ENCODE results near the gene PTBP3. TPM values are rescaled to one million over a fixed set of nuclear protein-coding genes. Genes with fewer than 3 reads are reported as not detected.
A peak's percentile ranks its signal among the peaks of the same experiment; 100 is the strongest.

PTBP3 gene
- total RNA-seq, 1 experiment from 2014 or later, result 172 TPM

DNA sequence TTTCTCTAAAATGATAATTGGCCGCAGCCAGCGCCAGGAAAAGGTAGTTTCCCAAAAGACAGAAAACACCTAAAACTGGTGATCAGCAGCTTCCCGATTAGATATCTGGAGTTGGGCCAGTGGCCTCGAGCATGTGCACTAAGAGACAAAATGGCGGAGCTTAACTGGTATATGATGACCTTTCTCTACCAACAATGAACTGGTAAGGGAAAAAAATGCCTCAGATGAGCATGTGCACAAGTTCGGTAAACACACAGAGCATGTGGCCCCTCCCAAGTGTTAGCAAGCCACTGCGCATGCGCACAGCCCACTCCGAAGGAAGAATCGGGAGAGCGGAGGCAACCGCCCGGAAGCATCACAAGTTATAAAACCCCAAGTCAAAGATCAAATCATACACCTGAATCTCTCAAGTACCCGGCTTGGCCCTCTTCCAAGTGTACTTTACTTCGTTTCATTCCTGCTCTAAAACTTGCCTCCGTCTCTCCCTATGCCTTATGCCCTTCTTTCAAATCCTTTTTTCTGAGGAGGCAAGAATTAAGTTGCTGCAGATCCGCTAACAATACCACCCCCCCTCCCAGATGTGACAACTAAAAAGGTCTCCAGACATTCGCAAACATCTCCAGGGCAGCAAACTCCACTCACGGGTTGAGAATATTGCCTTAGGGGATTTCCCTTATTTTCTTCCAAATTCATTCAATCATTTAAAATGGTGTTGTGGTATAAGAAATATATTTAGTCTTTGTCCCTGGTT lies 15.0 kb upstream of the PTBP3 start:
- TF ChIP-seq, protein P1, sequence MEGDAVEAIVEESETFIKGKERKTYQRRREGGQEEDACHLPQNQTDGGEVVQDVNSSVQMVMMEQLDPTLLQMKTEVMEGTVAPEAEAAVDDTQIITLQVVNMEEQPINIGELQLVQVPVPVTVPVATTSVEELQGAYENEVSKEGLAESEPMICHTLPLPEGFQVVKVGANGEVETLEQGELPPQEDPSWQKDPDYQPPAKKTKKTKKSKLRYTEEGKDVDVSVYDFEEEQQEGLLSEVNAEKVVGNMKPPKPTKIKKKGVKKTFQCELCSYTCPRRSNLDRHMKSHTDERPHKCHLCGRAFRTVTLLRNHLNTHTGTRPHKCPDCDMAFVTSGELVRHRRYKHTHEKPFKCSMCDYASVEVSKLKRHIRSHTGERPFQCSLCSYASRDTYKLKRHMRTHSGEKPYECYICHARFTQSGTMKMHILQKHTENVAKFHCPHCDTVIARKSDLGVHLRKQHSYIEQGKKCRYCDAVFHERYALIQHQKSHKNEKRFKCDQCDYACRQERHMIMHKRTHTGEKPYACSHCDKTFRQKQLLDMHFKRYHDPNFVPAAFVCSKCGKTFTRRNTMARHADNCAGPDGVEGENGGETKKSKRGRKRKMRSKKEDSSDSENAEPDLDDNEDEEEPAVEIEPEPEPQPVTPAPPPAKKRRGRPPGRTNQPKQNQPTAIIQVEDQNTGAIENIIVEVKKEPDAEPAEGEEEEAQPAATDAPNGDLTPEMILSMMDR (IDR thresholded peaks at IDR 0.05; ENCODE audit: insufficient read depth in 1 of 2, low read depth in 1 of 2, low read length in 1 of 2, severe bottlenecking in 1 of 2, unreplicated experiment in 1 of 2), result no peak
- peak overlapping the region; percentile 72 for H3K4me3 Mint-ChIP-seq (ENCODE audit: unreplicated experiment)
- H3K4me1 Mint-ChIP-seq (ENCODE audit: low read depth, unreplicated experiment), result no peaks in the 10 kb centered on the region
- H3K27ac Mint-ChIP-seq (ENCODE audit: unreplicated experiment), result peak overlapping the region; percentile 76
- DNase-seq, result peak; percentile 81 to 87
- H3K36me3 Mint-ChIP-seq (ENCODE audit: insufficient read depth, unreplicated experiment), result peaks cover 17% of the 10 kb centered on the region
- H3K36me3 ChIP-seq (ENCODE audit: control insufficient read depth, insufficient read depth, low read length), result no peaks in the 10 kb centered on the region
- intact Hi-C loops (cut with micrococcal nuclease; ENCODE audit: unreplicated experiment), result no loop called here
- peak overlapping the region; percentile 33 for H3K4me3 ChIP-seq (ENCODE audit: low read depth, low read length)
- BruUV-seq (replicated peaks), result no TSS peak
- no peaks in the 10 kb centered on the region for H3K27me3 Mint-ChIP-seq (ENCODE audit: insufficient read depth, unreplicated experiment)
- ChIA-PET CTCF (no interaction called here), POLR2A (no interaction called here)
- no peaks in the 10 kb centered on the region for H3K27me3 ChIP-seq (replicated peaks; ENCODE audit: control insufficient read depth, insufficient read depth, low read length)
- H3K9me3 ChIP-seq, result 0 out of 2 replicates have a peak, but pooled peaks cover 5% of the 10 kb centered on the region
- peaks cover 6% of the 10 kb centered on the region for H3K9me3 Mint-ChIP-seq (ENCODE audit: unreplicated experiment)
- H3K4me1 ChIP-seq, result peaks cover 24% of the 10 kb centered on the region

DNA sequence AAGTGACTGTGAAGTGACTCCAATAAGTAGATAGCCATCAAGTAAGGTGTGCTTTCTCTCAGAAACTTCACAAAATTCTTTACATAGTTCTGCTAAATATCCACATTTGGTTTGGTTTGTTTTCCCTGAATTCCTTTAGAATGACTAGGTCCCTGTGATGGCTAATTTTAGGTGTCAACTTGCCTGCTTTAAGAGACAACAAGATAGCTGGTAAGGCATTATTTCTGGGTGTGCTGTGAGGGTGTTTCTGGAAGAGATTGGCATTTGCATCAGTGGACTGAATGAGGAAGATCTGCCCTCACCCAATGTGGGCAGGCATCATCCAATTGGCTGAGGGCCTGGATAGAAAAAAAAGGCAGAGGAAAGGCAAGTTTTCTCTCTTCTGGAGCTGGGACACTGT lies 8.3 kb upstream of the PTBP3 start:
- TF ChIP-seq, protein P1 (IDR thresholded peaks at IDR 0.05; ENCODE audit: insufficient read depth in 1 of 2, low read depth in 1 of 2, low read length in 1 of 2, severe bottlenecking in 1 of 2, unreplicated experiment in 1 of 2), result no peak
- ChIA-PET CTCF (no interaction called here), POLR2A (interaction anchor here (0.6 kb wide), 1 partner anchor 38 kb away, joined by 5 read pairs; the partner anchor contains the start of gene HSDL2)
- peak; percentile 45 to 48 for DNase-seq
- Histone ChIP-seq H3K27me3 (replicated peaks; ENCODE audit: control insufficient read depth, insufficient read depth, low read length) (no peaks in the 10 kb centered on the region), H3K9me3 (no peaks in the 10 kb centered on the region), H3K4me1 (peaks cover 52% of the 10 kb centered on the region), H3K4me3 (ENCODE audit: low read depth, low read length) (no peak overlapping the region), H3K36me3 (ENCODE audit: control insufficient read depth, insufficient read depth, low read length) (no peaks in the 10 kb centered on the region)
- Mint-ChIP-seq H3K27me3 (ENCODE audit: insufficient read depth, unreplicated experiment) (no peaks in the 10 kb centered on the region), H3K27ac (ENCODE audit: unreplicated experiment) (peak overlapping the region; percentile 91), H3K36me3 (ENCODE audit: insufficient read depth, unreplicated experiment) (peaks cover 22% of the 10 kb centered on the region), H3K4me3 (ENCODE audit: unreplicated experiment) (peak overlapping the region; percentile 4), H3K9me3 (ENCODE audit: unreplicated experiment) (peaks cover 8% of the 10 kb centered on the region), H3K4me1 (ENCODE audit: low read depth, unreplicated experiment) (peaks cover 32% of the 10 kb centered on the region)
- intact Hi-C loops (cut with micrococcal nuclease; ENCODE audit: unreplicated experiment), result no loop called here
- no TSS peak for BruUV-seq (replicated peaks)

DNA sequence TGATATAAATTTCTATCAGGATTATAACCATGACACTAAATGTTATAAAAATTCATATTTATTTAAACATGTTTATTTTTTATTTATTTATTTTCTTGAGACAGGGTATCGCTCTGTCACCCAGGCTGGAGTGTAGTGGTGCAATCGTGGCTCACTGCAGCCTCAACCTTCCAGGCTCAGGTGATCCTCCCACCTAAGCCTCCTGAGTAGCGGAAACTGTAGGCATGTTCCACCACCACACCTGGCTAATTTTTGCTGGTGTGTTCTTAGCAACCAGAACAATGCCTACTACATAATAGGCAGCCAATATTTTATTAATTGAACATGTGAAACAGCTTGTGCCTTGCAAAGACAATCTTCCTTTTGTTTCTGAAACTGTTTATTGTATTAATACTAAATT lies 6.5 kb upstream of the PTBP3 start:
- Histone ChIP-seq H3K27me3 (replicated peaks; ENCODE audit: control insufficient read depth, insufficient read depth, low read length) (no peaks in the 10 kb centered on the region), H3K36me3 (ENCODE audit: control insufficient read depth, insufficient read depth, low read length) (no peaks in the 10 kb centered on the region), H3K9me3 (no peaks in the 10 kb centered on the region), H3K4me1 (peaks cover 61% of the 10 kb centered on the region), H3K4me3 (ENCODE audit: low read depth, low read length) (no peak overlapping the region)
- Mint-ChIP-seq H3K27me3 (ENCODE audit: insufficient read depth, unreplicated experiment) (no peaks in the 10 kb centered on the region), H3K9me3 (ENCODE audit: unreplicated experiment) (peaks cover 8% of the 10 kb centered on the region), H3K4me3 (ENCODE audit: unreplicated experiment) (no peak overlapping the region), H3K27ac (ENCODE audit: unreplicated experiment) (no peak overlapping the region), H3K4me1 (ENCODE audit: low read depth, unreplicated experiment) (peaks cover 32% of the 10 kb centered on the region), H3K36me3 (ENCODE audit: insufficient read depth, unreplicated experiment) (peaks cover 23% of the 10 kb centered on the region)
- CTCF ChIA-PET, result no interaction called here
- TF ChIP-seq, protein P1 (IDR thresholded peaks at IDR 0.05; ENCODE audit: insufficient read depth in 1 of 2, low read depth in 1 of 2, low read length in 1 of 2, severe bottlenecking in 1 of 2, unreplicated experiment in 1 of 2), result no peak
- POLR2A ChIA-PET, result no interaction called here
- intact Hi-C loops (cut with micrococcal nuclease; ENCODE audit: unreplicated experiment), result loop anchor here (10.0 kb wide), 1 partner anchor 885 kb away; the partner anchor contains the start of genes FKBP15 and SLC31A1
- no TSS peak for BruUV-seq (replicated peaks)
- no peak for DNase-seq
